ENCODE data around the gene PSMD11. TPM values are rescaled to one million over a fixed set of nuclear protein-coding genes. Genes with fewer than 3 reads are reported as not detected.
A peak's percentile ranks its signal among the peaks of the same experiment; 100 is the strongest.

Gene PSMD11
- total RNA-seq, 1 donor from 2014 or later: 85.0 TPM

- Mint-ChIP-seq H3K27ac (ENCODE audit: unreplicated experiment) (peak overlapping the region; percentile 52), H3K36me3 (ENCODE audit: unreplicated experiment) (peaks cover 14% of the 10 kb centered on the region), H3K27me3 (ENCODE audit: unreplicated experiment) (no peaks in the 10 kb centered on the region), H3K4me3 (ENCODE audit: unreplicated experiment) (peak overlapping the region; percentile 68), H3K9me3 (ENCODE audit: unreplicated experiment) (no peaks in the 10 kb centered on the region), H3K4me1 (ENCODE audit: unreplicated experiment) (peaks cover 29% of the 10 kb centered on the region)
- TF ChIP-seq, protein P1, sequence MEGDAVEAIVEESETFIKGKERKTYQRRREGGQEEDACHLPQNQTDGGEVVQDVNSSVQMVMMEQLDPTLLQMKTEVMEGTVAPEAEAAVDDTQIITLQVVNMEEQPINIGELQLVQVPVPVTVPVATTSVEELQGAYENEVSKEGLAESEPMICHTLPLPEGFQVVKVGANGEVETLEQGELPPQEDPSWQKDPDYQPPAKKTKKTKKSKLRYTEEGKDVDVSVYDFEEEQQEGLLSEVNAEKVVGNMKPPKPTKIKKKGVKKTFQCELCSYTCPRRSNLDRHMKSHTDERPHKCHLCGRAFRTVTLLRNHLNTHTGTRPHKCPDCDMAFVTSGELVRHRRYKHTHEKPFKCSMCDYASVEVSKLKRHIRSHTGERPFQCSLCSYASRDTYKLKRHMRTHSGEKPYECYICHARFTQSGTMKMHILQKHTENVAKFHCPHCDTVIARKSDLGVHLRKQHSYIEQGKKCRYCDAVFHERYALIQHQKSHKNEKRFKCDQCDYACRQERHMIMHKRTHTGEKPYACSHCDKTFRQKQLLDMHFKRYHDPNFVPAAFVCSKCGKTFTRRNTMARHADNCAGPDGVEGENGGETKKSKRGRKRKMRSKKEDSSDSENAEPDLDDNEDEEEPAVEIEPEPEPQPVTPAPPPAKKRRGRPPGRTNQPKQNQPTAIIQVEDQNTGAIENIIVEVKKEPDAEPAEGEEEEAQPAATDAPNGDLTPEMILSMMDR (IDR thresholded peaks at IDR 0.05): no peak
- no peak for DNase-seq (ENCODE audit: extremely low spot score, unreplicated experiment)
Measured at GRCh38 chr17:32485261-32486110, 41.2 kb downstream of the PSMD11 start.

- H3K27ac Mint-ChIP-seq (ENCODE audit: unreplicated experiment): peak overlapping the region; percentile 52
- H3K4me1 Mint-ChIP-seq (ENCODE audit: unreplicated experiment): peaks cover 29% of the 10 kb centered on the region
- no peaks in the 10 kb centered on the region for H3K9me3 Mint-ChIP-seq (ENCODE audit: unreplicated experiment)
- peaks cover 8% of the 10 kb centered on the region for H3K36me3 Mint-ChIP-seq (ENCODE audit: unreplicated experiment)
- H3K4me3 Mint-ChIP-seq (ENCODE audit: unreplicated experiment): peak overlapping the region; percentile 68
- H3K27me3 Mint-ChIP-seq (ENCODE audit: unreplicated experiment): no peaks in the 10 kb centered on the region
- TF ChIP-seq, protein P1 (IDR thresholded peaks at IDR 0.05): no peak
- DNase-seq (ENCODE audit: extremely low spot score, unreplicated experiment): no peak
Measured at GRCh38 chr17:32486111-32486700, 41.9 kb downstream of the PSMD11 start.

DNA sequence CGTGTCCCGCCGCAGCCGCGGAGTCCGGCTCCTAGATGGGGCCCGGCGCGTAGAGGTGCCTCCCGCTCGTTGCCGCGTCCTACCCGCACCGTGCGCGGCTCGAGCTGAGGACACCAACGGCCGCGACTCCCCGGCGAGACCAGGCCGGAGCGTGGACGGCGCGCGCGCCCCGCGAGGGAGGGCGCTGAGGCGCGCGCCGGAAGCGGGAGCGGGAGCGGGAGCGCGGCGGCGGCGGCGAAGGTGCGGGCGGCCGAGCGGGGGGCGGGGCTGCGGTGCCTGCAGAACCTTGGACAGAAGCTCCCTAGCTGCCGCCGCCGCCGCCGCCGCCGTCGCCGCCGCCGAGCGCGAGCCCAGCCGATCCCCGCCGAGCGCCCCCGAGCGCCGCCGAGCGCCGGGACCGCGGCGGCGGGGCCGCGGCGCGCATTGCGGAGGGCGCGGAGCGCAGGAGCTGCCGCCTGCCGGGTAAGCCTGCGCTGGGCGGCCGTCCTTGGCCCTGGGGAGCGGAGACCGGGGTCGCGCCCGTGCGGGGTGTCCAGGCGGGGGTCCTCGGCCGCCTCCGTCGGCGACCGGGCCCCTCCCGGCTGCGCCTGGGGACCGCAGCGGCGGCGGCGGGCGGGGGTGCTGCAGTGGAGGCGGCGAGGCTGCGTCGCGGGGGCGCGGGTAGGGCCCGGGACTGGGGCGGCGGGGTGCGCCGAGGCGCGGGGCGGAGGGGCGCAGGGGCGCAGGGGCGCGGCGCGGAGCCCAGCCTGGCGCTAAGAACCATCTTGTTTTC lies 42.6 kb downstream of the PSMD11 start, which contains the start of gene CDK5R1:
Gene CDK5R1 (plus strand): TSS at position 293 of the 772 bp plus-strand sequence. CDS start 628 bp downstream, outside the sequence.
- Mint-ChIP-seq H3K4me1 (ENCODE audit: unreplicated experiment) (peaks cover 29% of the 10 kb centered on the region), H3K4me3 (ENCODE audit: unreplicated experiment) (peak within 1 kb of the TSS; percentile 77), H3K27ac (ENCODE audit: unreplicated experiment) (peak within 1 kb of the TSS; percentile 52), H3K27me3 (ENCODE audit: unreplicated experiment) (no peaks in the 10 kb centered on the region), H3K9me3 (ENCODE audit: unreplicated experiment) (no peaks in the 10 kb centered on the region), H3K36me3 (ENCODE audit: unreplicated experiment) (peaks cover 3% of the 10 kb centered on the region)
- peak; percentile 90 for DNase-seq (ENCODE audit: extremely low spot score, unreplicated experiment)
- TF ChIP-seq, protein P1 (IDR thresholded peaks at IDR 0.05): no peak

DNA sequence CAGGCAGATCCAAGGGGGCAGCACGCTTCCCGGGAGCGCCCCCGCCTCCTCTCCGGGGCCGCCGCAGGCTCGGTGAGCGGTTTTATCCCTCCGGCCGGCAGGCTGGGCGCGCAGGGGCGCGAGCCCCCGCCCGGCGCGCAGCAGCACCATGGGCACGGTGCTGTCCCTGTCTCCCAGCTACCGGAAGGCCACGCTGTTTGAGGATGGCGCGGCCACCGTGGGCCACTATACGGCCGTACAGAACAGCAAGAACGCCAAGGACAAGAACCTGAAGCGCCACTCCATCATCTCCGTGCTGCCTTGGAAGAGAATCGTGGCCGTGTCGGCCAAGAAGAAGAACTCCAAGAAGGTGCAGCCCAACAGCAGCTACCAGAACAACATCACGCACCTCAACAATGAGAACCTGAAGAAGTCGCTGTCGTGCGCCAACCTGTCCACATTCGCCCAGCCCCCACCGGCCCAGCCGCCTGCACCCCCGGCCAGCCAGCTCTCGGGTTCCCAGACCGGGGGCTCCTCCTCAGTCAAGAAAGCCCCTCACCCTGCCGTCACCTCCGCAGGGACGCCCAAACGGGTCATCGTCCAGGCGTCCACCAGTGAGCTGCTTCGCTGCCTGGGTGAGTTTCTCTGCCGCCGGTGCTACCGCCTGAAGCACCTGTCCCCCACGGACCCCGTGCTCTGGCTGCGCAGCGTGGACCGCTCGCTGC lies 43.3 kb downstream of the PSMD11 start:
- H3K36me3 Mint-ChIP-seq (ENCODE audit: unreplicated experiment): no peaks in the 10 kb centered on the region
- H3K4me1 Mint-ChIP-seq (ENCODE audit: unreplicated experiment): peaks cover 29% of the 10 kb centered on the region
- TF ChIP-seq, protein P1 (IDR thresholded peaks at IDR 0.05): peak; percentile 15
- no peak for DNase-seq (ENCODE audit: extremely low spot score, unreplicated experiment)
- no peaks in the 10 kb centered on the region for H3K9me3 Mint-ChIP-seq (ENCODE audit: unreplicated experiment)
- H3K27me3 Mint-ChIP-seq (ENCODE audit: unreplicated experiment): no peaks in the 10 kb centered on the region
- H3K27ac Mint-ChIP-seq (ENCODE audit: unreplicated experiment): no peak overlapping the region
- peak overlapping the region; percentile 77 for H3K4me3 Mint-ChIP-seq (ENCODE audit: unreplicated experiment)
